ENCODE results near the gene SNX10. TPM values are rescaled to one million over a fixed set of nuclear protein-coding genes. Genes with fewer than 3 reads are reported as not detected.

SNX10 gene
- total RNA-seq, 3 donors from 2014 or later, result 13.4 to 24.6 (median 18.1) TPM

DNA sequence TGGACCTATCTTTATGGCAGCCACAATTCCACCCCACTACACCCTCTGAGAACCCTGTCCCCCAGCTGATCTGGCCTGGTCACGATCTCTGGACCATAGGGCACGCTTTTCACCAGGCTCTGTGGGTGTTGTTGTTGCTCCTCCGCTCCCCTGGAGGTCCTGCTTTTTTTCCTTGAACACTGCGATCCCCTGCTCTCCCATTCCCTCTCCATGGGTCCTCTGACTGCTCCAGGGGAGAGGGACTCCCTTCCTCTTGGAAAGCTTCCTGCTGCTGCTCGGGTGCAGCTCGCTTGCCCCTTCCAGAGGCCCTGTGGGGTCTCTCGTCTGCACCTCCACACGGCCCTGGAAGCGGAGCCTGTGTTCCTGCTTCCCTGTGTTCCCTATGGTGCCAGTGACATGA is 53.5 kb downstream of the SNX10 start:
- Histone ChIP-seq H3K9me3 (no peaks in the 10 kb centered on the region), H3K4me1 (no peaks in the 10 kb centered on the region), H3K36me3 (no peaks in the 10 kb centered on the region), H3K27me3 (no peaks in the 10 kb centered on the region), H3K27ac (no peak overlapping the region), H3K4me3 (no peak overlapping the region)
- intact Hi-C loops (cut with DNase I; ENCODE audit: low total_unique reads), result no loop called here
- no peak for TF ChIP-seq POLR2AphosphoS5 (IDR thresholded peaks at IDR 0.05)
- no peak for TF ChIP-seq POLR2A (IDR thresholded peaks at IDR 0.05)
- TF ChIP-seq, protein P1, sequence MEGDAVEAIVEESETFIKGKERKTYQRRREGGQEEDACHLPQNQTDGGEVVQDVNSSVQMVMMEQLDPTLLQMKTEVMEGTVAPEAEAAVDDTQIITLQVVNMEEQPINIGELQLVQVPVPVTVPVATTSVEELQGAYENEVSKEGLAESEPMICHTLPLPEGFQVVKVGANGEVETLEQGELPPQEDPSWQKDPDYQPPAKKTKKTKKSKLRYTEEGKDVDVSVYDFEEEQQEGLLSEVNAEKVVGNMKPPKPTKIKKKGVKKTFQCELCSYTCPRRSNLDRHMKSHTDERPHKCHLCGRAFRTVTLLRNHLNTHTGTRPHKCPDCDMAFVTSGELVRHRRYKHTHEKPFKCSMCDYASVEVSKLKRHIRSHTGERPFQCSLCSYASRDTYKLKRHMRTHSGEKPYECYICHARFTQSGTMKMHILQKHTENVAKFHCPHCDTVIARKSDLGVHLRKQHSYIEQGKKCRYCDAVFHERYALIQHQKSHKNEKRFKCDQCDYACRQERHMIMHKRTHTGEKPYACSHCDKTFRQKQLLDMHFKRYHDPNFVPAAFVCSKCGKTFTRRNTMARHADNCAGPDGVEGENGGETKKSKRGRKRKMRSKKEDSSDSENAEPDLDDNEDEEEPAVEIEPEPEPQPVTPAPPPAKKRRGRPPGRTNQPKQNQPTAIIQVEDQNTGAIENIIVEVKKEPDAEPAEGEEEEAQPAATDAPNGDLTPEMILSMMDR (IDR thresholded peaks at IDR 0.05), result no peak
- no peak for DNase-seq (ENCODE audit: low spot score in 2 of 2)

DNA sequence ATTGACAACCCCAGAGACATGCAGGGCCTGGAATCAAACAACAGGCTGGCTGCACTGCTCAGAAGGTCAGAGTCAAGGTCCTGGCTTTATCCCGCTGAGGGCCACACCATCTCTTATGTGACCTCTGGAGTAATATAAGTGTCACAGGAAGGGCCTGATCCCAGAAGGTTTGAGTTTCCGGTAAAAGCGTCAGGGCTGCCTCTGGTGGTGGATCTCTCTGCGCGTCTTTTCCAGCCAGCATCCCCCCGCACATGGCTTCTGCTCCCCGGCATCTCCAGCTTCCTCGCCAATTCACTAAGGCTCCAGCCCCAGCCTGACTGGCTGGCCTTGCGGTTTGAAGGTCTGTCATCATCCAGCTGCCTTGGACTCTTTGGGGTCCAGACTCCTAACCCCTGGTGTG is 54.2 kb downstream of the SNX10 start:
- Histone ChIP-seq H3K9me3 (no peaks in the 10 kb centered on the region), H3K4me1 (no peaks in the 10 kb centered on the region), H3K27me3 (no peaks in the 10 kb centered on the region), H3K27ac (no peak overlapping the region), H3K4me3 (no peak overlapping the region), H3K36me3 (no peaks in the 10 kb centered on the region)
- DNase-seq (ENCODE audit: low spot score in 2 of 2), result no peak
- no peak for TF ChIP-seq POLR2A (IDR thresholded peaks at IDR 0.05)
- TF ChIP-seq, protein P1 (IDR thresholded peaks at IDR 0.05), result no peak
- TF ChIP-seq POLR2AphosphoS5 (IDR thresholded peaks at IDR 0.05), result no peak
- intact Hi-C loops (cut with DNase I; ENCODE audit: low total_unique reads), result no loop called here

DNA sequence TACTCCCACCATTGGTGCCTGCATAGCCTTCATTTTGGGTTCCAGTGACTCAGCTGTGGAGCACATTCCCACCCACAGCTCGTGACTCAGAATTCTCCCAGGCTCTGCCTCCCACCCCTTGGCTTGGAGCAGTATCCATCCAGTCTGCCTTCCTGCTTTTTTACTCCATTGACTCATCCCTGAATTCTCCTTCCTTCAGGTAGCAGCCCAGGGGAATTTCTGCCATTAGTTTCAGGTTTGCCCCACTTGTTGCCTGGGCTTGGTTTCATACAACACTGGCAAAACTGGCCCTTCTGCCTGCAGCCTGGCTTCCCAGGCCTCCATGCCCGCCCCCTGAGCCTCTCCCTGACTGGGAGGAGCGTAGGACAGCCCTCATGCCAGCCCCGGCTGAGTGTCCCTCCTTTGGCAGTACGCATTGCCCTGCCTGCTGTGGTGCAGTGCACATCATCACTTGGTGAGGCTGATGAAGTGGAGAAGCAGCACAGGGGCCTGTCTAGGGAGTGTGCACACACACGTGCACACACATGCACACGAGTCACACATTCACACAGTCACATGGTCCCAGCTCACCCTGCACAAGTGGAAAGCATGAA is 55.0 kb downstream of the SNX10 start:
- TF ChIP-seq POLR2AphosphoS5 (IDR thresholded peaks at IDR 0.05) (no peak), POLR2A (IDR thresholded peaks at IDR 0.05) (no peak)
- TF ChIP-seq, protein P1 (IDR thresholded peaks at IDR 0.05), result no peak
- H3K4me3 ChIP-seq, result no peak overlapping the region
- H3K4me1 ChIP-seq, result no peaks in the 10 kb centered on the region
- no peaks in the 10 kb centered on the region for H3K9me3 ChIP-seq
- DNase-seq (ENCODE audit: low spot score in 2 of 2), result no peak
- H3K27me3 ChIP-seq, result no peaks in the 10 kb centered on the region
- intact Hi-C loops (cut with DNase I; ENCODE audit: low total_unique reads), result no loop called here
- no peak overlapping the region for H3K27ac ChIP-seq
- no peaks in the 10 kb centered on the region for H3K36me3 ChIP-seq

DNA sequence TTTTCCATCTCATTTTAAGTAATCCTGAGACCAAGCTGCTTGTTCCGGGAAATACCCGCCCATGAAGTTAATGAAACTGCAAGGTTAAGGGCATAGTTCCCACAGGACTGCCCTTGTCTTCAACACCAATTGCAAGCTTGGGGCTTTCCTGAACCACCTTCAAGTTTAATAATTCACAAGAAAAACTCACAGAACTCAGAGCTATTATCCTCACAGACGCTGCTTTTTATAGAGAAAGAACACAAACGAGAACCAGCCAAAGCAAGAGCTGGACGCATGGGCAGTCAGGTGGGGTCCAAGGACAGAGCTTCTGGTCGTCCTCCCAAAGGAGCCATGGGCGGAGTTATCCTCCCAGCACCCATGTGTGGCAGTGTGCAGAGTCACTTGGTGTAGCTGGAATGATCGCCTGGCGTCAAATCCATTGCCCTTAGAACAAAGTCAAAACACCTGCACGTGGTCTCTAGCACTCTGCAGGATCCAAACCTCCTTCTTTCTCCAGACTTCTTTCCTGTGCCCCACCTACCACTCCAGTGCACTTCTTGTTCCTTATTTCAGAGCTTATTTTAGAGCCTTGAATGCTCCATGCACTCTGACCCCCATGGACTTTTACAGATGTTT is 56.7 kb downstream of the SNX10 start:
- DNase-seq (ENCODE audit: low spot score in 2 of 2), result no peak

DNA sequence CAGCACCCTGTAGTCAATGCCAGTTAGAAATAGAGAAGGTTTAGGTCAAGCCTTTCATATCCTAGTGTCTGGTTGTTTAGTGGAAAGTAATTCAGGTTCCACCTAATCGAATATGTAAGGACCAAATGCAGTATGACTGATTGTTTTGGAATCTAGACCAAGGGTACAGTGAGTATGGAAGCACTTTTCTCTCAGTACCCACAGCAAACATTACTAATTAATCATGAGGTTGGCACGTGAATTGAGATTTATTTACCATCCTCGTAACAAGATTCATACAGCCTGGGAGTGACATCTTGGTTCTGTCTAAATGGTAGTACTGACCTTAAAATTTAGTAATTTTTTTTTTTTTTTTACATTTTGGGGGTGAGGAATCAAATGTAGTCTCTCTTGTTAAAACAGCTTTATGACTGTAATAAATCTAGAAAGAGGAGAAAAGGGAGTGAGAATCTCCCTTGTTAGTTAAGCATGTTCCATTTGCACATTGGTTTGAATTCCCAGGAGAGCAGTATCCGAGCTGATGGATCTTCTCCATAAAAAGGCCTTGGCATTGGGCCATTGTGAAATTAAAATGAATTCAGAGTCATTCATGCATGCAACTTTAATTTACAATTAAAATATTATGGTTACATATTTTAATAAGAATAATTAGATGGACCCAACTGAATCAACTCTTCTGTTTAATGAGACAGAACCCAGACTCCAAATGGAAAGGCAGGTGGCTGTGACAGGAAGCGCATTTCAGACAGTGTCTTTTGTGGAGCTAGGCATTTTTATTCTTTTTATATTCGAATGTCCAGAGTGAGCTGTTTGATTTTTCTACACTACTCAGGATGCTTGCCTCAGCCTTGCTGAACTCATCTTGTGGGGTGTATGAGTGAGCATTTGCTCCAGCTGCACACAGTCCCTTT is 57.6 kb downstream of the SNX10 start:
- Histone ChIP-seq H3K27me3 (no peaks in the 10 kb centered on the region), H3K36me3 (no peaks in the 10 kb centered on the region), H3K9me3 (no peaks in the 10 kb centered on the region), H3K4me1 (no peaks in the 10 kb centered on the region), H3K27ac (no peak overlapping the region), H3K4me3 (no peak overlapping the region)
- TF ChIP-seq POLR2AphosphoS5 (IDR thresholded peaks at IDR 0.05) (no peak), POLR2A (IDR thresholded peaks at IDR 0.05) (no peak)
- TF ChIP-seq, protein P1 (IDR thresholded peaks at IDR 0.05), result no peak
- DNase-seq (ENCODE audit: low spot score in 2 of 2), result no peak
- intact Hi-C loops (cut with DNase I; ENCODE audit: low total_unique reads), result no loop called here

More for the DNA sequence above, 56.7 kb downstream of the SNX10 start:
- no peak overlapping the region for H3K4me3 ChIP-seq
- H3K36me3 ChIP-seq, result no peaks in the 10 kb centered on the region
- no peak for TF ChIP-seq POLR2AphosphoS5 (IDR thresholded peaks at IDR 0.05)
- no peaks in the 10 kb centered on the region for H3K4me1 ChIP-seq
- no peak overlapping the region for H3K27ac ChIP-seq
- intact Hi-C loops (cut with DNase I; ENCODE audit: low total_unique reads), result no loop called here
- no peaks in the 10 kb centered on the region for H3K9me3 ChIP-seq
- no peaks in the 10 kb centered on the region for H3K27me3 ChIP-seq

Measured in breast epithelium (tissue), 4 donors.